HepG2 (cell line): ENCODE measurements around the gene NOC2L. TPM values are rescaled to one million over a fixed set of nuclear protein-coding genes. Genes with fewer than 3 reads are reported as not detected.

Source experiments
- BRCA1 ChIP-seq: sonication (generic); formaldehyde crosslinking; IDR thresholded peaks from 2 replicates; pipeline ENCODE4 v1.4.0; 2020; ENCODE audit warnings: missing genetic modification reagents
- CCAR2 ChIP-seq: fragments of 200-400 bp; formaldehyde crosslinking; optimal IDR thresholded peaks from 2 replicates; pipeline ENCODE3; 2018; ENCODE audit warnings: low read depth, mild to moderate bottlenecking, low read length, moderate library complexity
- GABPA ChIP-seq, 2 experiments: IDR thresholded peaks; 2 replicates each; pipeline ENCODE4 v1.6.1; 2011 to 2016; ENCODE audit warnings: low read depth in 2 of 2, low read length in 1 of 2, missing biosample characterization in 1 of 2, missing genetic modification characterization in 1 of 2
- HCFC1 ChIP-seq: fragments of 150-350 bp; IDR thresholded peaks from 2 replicates; pipeline ENCODE4 v1.6.1; 2014; ENCODE audit warnings: low read depth, low read length
- HES4 ChIP-seq: sonication (generic); formaldehyde crosslinking; IDR thresholded peaks from 2 replicates; pipeline ENCODE4 v1.9.0; 2021; ENCODE audit warnings: mild to moderate bottlenecking, missing genetic modification reagents, borderline replicate concordance
- MAZ ChIP-seq, 2 experiments: sonication (generic) in 1 of 2; formaldehyde crosslinking in 1 of 2; IDR thresholded peaks; 2 replicates each; pipeline versions ENCODE4 v1.5.0 to v1.6.1; 2012 to 2020; ENCODE audit warnings: low read depth in 2 of 2, mild to moderate bottlenecking in 2 of 2, borderline replicate concordance in 1 of 2, improper control_type of control experiment in 1 of 2, low read length in 1 of 2, missing genetic modification reagents in 1 of 2, moderate library complexity in 1 of 2
- MBNL3 ChIP-seq: fragments of 250-450 bp; sonication (Bioruptor Pico); conservative IDR thresholded peaks from 2 replicates; pipeline ENCODE4 v1.8.0; 2022; ENCODE audit warnings: mild to moderate bottlenecking, inconsistent platforms
- MTA3 ChIP-seq: sonication (generic); formaldehyde crosslinking; IDR thresholded peaks from 2 replicates; pipeline ENCODE4 v1.4.0; 2020; ENCODE audit warnings: missing genetic modification reagents
- MYC ChIP-seq: sonication (generic); formaldehyde crosslinking; IDR thresholded peaks from 2 replicates; pipeline ENCODE4 v1.9.0; 2021; ENCODE audit warnings: missing genetic modification reagents, borderline replicate concordance
- NFE2L1 ChIP-seq: sonication (generic); formaldehyde crosslinking; IDR thresholded peaks from 2 replicates; pipeline ENCODE4 v1.4.0; 2020; ENCODE audit warnings: missing genetic modification reagents, mild to moderate bottlenecking, borderline replicate concordance
- PAX8 ChIP-seq: sonication (generic); formaldehyde crosslinking; IDR thresholded peaks from 2 replicates; pipeline ENCODE4 v1.8.0; 2022; ENCODE audit warnings: mild to moderate bottlenecking, missing genetic modification reagents, borderline replicate concordance
- RBAK ChIP-seq: sonication (generic); formaldehyde crosslinking; IDR thresholded peaks from 2 replicates; pipeline ENCODE4 v1.5.1; 2020; ENCODE audit warnings: mild to moderate bottlenecking, missing genetic modification reagents
- RBFOX2 ChIP-seq: fragments of 200-400 bp; formaldehyde crosslinking; IDR thresholded peaks from 2 replicates; pipeline ENCODE4 v1.6.1; 2017; ENCODE audit warnings: low read depth, mild to moderate bottlenecking, low read length
- SKI ChIP-seq: fragments of 450-650 bp; IDR thresholded peaks from one replicate; pipeline ENCODE4 v1.6.1; 2018; ENCODE audit warnings: mild to moderate bottlenecking; ENCODE audit not compliant: partially characterized antibody
- SMYD3 ChIP-seq: sonication (generic); formaldehyde crosslinking; IDR thresholded peaks from 2 replicates; pipeline ENCODE4 v1.8.1; 2023; ENCODE audit warnings: mild to moderate bottlenecking, missing genetic modification reagents
- ZBTB38 ChIP-seq: sonication (generic); formaldehyde crosslinking; IDR thresholded peaks from 2 replicates; pipeline ENCODE4 v1.5.1; 2020; ENCODE audit warnings: mild to moderate bottlenecking, missing genetic modification reagents
- ZC3H13 ChIP-seq: sonication (generic); formaldehyde crosslinking; IDR thresholded peaks from 2 replicates; pipeline ENCODE4 v1.8.1; 2023; ENCODE audit warnings: mild to moderate bottlenecking, missing genetic modification reagents, moderate library complexity
- ZFP62 ChIP-seq: sonication (generic); formaldehyde crosslinking; IDR thresholded peaks from 2 replicates; pipeline ENCODE4 v1.4.0; 2020; ENCODE audit warnings: missing genetic modification reagents
- ZNF225 ChIP-seq: sonication (generic); formaldehyde crosslinking; IDR thresholded peaks from 2 replicates; pipeline ENCODE4 v1.4.0; 2020; ENCODE audit warnings: mild to moderate bottlenecking, missing genetic modification reagents
- ZNF441 ChIP-seq: sonication (generic); formaldehyde crosslinking; IDR thresholded peaks from 2 replicates; pipeline ENCODE4 v1.7.0; 2021; ENCODE audit warnings: missing genetic modification reagents, borderline replicate concordance
- ZNF839 ChIP-seq: sonication (generic); formaldehyde crosslinking; IDR thresholded peaks from 2 replicates; pipeline ENCODE4 v1.4.0; 2020; ENCODE audit warnings: missing genetic modification reagents, mild to moderate bottlenecking, borderline replicate concordance
- ZSCAN20 ChIP-seq: sonication (generic); formaldehyde crosslinking; IDR thresholded peaks from 2 replicates; pipeline ENCODE4 v1.4.0; 2020; ENCODE audit warnings: missing genetic modification reagents, mild to moderate bottlenecking, borderline replicate concordance
- polyA plus RNA-seq, 8 experiments: library from polyadenylated mRNA; depleted of rRNA in 3 of 8; stranded (reverse) in 7 of 8; unstranded in 1 of 8; fragments of >200 nt; fragmentation: Illumina TruSeq in 4 of 8; extraction: Trizol in 4 of 8; gene quantifications; 2 replicates each; pipeline versions ENCODE4 v1.2.1 to v1.2.3, GENCODE V29; 2011 to 2016; ENCODE audit warnings: low read depth in 4 of 8, missing spikeins in 1 of 8, mixed read lengths in 1 of 8; ENCODE audit not compliant: insufficient read depth in 1 of 8
- total RNA-seq, 5 experiments: library from RNA; depleted of rRNA; stranded (reverse); fragments of >200 nt; fragmentation: Illumina TruSeq; extraction: Trizol; gene quantifications; 2 replicates each; pipeline ENCODE4 v1.2.3, GENCODE V29; 2016; ENCODE audit warnings: low read depth in 1 of 5
- TF ChIP-seq, protein P1 (sequence below): IDR thresholded peaks from 2 replicates; pipeline ENCODE4 v1.6.1; 2016; ENCODE audit warnings: missing compliant biosample characterization, missing genetic modification reagents, borderline replicate concordance
- TF ChIP-seq, protein P2 (sequence below): sonication (generic); formaldehyde crosslinking; conservative IDR thresholded peaks from 2 replicates; pipeline ENCODE4 v1.4.0; 2020; ENCODE audit warnings: missing genetic modification reagents
- TF ChIP-seq, protein P3 (sequence below): sonication (generic); formaldehyde crosslinking; IDR thresholded peaks from 2 replicates; pipeline ENCODE4 v1.4.0; 2020; ENCODE audit warnings: mild to moderate bottlenecking, missing genetic modification reagents, borderline replicate concordance

Gene NOC2L
- total and polyA plus RNA-seq, 2 of the 13 experiments (the other 11 are each of a cell fraction or from before 2014, with no cell fraction given), result 32.0 to 103 TPM

DNA sequence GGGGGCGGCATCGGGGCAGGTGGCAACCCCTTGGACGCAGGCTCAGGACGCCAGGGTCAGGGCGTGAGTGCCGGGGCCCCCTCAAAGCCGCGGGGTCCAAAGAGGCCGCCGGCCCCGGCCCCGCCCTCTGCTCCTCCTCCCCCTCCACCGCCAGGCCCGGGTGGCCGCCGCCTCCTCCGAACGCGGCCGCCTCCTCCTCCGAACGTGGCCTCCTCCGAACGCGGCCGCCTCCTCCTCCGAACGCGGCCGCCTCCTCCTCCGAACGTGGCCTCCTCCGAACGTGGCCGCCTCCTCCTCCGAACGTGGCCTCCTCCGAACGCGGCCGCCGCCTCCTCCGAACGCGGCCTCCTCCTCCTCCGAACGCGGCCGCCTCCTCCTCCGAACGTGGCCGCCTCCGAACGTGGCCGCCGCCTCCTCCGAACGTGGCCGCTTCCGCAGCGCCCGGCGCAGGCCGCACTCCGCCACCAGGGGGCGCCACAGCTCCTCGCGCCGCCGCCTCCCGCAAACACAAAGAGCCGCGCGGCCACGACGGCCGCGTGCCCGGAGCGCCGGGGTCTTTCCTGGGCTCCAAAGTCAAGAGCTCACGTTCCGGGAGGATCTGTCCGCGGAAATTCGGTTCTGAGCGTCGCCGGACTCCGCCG lies 54.6 kb downstream of the NOC2L start (continued):
- no peak for TF ChIP-seq PAX8 (CRISPR knock-in tag)
- no peak for TF ChIP-seq ZSCAN20
- TF ChIP-seq GABPA (IDR thresholded peaks at IDR 0.05; ENCODE audit: low read depth, low read length), result no peak
- no peak for TF ChIP-seq GABPA (CRISPR knock-in tag; IDR thresholded peaks at IDR 0.05; ENCODE audit: low read depth)
- TF ChIP-seq CCAR2, result no peak
- TF ChIP-seq, protein P1, sequence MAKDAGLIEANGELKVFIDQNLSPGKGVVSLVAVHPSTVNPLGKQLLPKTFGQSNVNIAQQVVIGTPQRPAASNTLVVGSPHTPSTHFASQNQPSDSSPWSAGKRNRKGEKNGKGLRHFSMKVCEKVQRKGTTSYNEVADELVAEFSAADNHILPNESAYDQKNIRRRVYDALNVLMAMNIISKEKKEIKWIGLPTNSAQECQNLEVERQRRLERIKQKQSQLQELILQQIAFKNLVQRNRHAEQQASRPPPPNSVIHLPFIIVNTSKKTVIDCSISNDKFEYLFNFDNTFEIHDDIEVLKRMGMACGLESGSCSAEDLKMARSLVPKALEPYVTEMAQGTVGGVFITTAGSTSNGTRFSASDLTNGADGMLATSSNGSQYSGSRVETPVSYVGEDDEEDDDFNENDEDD (CRISPR knock-in tag), result peak; percentile 75; the same call in 1 of the 2 replicates
- peak; percentile 70; the same call in 1 of the 2 replicates for TF ChIP-seq HES4 (CRISPR knock-in tag)
- 0 out of 2 replicates have a peak, but pooled peaks have one; percentile 69 for TF ChIP-seq ZNF225 (CRISPR knock-in tag)
- TF ChIP-seq RBFOX2, result peak; percentile 56
- TF ChIP-seq MBNL3 (CRISPR knock-in tag), result no peak
- TF ChIP-seq, protein P2, sequence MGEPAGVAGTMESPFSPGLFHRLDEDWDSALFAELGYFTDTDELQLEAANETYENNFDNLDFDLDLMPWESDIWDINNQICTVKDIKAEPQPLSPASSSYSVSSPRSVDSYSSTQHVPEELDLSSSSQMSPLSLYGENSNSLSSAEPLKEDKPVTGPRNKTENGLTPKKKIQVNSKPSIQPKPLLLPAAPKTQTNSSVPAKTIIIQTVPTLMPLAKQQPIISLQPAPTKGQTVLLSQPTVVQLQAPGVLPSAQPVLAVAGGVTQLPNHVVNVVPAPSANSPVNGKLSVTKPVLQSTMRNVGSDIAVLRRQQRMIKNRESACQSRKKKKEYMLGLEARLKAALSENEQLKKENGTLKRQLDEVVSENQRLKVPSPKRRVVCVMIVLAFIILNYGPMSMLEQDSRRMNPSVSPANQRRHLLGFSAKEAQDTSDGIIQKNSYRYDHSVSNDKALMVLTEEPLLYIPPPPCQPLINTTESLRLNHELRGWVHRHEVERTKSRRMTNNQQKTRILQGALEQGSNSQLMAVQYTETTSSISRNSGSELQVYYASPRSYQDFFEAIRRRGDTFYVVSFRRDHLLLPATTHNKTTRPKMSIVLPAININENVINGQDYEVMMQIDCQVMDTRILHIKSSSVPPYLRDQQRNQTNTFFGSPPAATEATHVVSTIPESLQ, result no peak
- no peak for TF ChIP-seq BRCA1 (CRISPR knock-in tag)
- TF ChIP-seq MYC (CRISPR knock-in tag), result peak; percentile 84
- no peak for TF ChIP-seq NFE2L1
- TF ChIP-seq HCFC1, result no peak
- TF ChIP-seq MTA3 (CRISPR knock-in tag), result no peak
- TF ChIP-seq ZC3H13 (CRISPR knock-in tag), result no peak; the same call in 1 of the 2 replicates
- no peak for TF ChIP-seq MAZ (IDR thresholded peaks at IDR 0.05; ENCODE audit: borderline replicate concordance, low read depth, low read length)
- TF ChIP-seq MAZ (CRISPR knock-in tag; IDR thresholded peaks at IDR 0.05; ENCODE audit: low read depth), result peak; percentile 51; the same call in 1 of the 2 replicates
- peak; percentile 54; the same call in 1 of the 2 replicates for TF ChIP-seq ZNF441 (CRISPR knock-in tag)
- TF ChIP-seq, protein P3, sequence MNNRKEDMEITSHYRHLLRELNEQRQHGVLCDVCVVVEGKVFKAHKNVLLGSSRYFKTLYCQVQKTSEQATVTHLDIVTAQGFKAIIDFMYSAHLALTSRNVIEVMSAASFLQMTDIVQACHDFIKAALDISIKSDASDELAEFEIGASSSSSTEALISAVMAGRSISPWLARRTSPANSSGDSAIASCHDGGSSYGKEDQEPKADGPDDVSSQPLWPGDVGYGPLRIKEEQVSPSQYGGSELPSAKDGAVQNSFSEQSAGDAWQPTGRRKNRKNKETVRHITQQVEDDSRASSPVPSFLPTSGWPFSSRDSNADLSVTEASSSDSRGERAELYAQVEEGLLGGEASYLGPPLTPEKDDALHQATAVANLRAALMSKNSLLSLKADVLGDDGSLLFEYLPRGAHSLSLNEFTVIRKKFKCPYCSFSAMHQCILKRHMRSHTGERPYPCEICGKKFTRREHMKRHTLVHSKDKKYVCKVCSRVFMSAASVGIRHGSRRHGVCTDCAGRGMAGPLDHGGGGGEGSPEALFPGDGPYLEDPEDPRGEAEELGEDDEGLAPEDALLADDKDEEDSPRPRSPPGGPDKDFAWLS (CRISPR knock-in tag), result no peak
- no peak for TF ChIP-seq ZFP62
- no peak for TF ChIP-seq SMYD3 (CRISPR knock-in tag)
- no peak for TF ChIP-seq SKI
- no peak for TF ChIP-seq ZNF839 (CRISPR knock-in tag)
- TF ChIP-seq ZBTB38 (CRISPR knock-in tag), result 0 out of 2 replicates have a peak, but pooled peaks have one; percentile 15
- TF ChIP-seq RBAK (CRISPR knock-in tag), result no peak
